Activated CD8-positive, alpha-beta memory T cell treated with anti-CD3 and anti-CD28 coated beads, Interleukin-2, amount 50 U/mL, for 24 hours (primary cell): ENCODE results near the gene ZMYND8.

Experiments
- DNase-seq: peaks from one replicate; pipeline ENCODE4 v3.0.0-alpha.2; 2020; ENCODE audit errors: extremely low read depth

Gene ZMYND8

DNA sequence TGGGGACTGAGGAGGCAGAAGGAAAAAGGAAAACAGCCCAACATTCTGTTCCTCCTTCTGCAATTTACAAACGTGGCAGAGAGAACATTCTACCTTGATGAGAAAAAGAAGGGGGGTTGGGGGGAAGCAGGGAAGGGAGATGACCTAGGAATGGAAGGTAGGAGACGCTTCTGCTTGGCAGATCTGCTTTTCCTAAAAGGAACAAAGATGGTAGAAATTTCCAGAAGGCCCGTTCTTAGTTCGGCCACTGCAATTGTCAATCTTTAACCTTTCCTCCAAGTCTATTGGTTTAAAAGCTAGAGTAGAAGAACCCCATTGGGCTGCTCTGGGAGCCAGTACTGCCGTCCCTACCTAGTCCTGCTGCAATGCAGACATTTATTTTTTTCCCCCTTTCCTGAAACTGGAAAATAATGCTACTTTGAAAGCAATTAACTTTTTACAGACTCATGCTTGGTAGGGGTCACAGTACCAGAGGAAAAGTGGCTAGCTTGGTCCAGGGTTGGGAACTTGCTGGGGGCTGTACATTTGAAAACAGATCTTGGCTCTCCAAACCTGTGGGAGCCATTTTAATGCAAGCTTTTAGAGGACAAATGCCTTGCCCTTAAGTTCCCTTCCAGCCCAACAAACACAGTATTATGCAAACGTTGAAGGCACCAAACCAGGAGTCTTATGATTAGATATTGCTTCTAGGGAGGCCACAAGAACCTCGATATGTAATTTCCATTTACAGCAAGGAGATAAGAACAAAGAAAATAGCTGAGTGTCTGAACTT lies 2.6 kb downstream of the ZMYND8 start:
- DNase-seq: no peak

DNA sequence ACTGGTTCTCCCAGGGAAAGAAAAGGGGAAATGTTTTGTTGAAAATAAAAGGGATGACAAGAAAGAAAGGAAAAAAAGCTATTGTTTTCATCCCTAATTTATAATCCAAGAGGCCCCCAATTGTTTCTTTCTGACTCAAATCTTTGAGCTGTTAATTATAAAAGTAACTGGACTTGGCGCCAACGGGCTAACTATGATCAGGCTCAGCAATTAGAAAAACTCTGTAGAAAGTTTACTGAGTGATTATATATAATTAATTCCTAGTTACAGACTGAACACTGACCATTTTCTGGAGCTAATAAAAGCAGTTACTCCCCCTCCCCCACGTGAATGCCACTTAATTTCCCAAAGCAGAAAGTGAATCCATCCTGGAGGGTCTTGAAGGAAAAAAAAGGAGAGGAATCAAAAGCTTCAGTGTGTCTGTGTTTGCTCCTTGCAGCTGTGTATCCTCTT lies 3.2 kb downstream of the ZMYND8 start:
- DNase-seq: no peak

DNA sequence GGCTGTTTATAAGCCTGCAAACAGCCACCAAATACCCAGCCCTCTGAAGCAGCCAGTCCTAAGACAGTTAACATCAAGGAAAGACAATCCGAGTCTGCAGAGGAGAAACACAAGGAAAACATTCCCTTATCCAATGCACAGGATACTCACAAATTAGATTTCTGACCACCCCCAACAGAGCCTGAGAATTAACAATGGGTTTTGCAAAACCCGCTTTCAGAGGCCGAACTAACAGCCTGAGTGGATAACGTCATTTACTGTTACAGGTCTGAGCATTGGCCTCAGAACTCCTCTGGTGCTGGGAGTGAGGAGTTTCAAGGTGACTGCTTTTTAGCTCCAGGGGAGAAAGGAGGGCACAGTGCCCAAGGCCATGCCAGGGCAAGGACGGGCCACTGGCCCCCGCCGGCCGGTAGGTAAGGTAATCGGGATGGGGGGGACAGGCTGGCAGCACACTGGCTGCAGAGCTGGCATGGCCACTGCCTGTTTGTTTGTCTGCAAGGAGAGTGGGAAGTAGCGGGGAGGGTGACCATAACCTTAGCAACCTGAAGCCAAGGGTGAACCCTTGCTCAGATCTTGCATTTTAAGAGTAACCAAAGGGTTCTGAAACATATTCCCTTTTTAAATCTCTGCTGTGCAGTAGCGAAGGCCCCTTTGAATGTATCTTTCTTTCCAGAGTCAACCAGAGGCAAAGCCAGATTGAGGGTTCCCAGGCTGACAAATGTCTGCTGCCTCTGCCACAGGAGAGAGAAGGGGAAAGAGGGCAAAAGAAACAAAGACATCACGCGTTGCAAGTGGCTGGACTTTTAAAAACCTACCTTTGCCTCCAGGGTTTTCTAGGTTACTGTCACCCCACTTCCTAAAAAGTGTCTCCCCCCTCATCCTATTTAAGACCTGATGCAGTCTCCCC lies 3.9 kb downstream of the ZMYND8 start:
- no peak for DNase-seq

DNA sequence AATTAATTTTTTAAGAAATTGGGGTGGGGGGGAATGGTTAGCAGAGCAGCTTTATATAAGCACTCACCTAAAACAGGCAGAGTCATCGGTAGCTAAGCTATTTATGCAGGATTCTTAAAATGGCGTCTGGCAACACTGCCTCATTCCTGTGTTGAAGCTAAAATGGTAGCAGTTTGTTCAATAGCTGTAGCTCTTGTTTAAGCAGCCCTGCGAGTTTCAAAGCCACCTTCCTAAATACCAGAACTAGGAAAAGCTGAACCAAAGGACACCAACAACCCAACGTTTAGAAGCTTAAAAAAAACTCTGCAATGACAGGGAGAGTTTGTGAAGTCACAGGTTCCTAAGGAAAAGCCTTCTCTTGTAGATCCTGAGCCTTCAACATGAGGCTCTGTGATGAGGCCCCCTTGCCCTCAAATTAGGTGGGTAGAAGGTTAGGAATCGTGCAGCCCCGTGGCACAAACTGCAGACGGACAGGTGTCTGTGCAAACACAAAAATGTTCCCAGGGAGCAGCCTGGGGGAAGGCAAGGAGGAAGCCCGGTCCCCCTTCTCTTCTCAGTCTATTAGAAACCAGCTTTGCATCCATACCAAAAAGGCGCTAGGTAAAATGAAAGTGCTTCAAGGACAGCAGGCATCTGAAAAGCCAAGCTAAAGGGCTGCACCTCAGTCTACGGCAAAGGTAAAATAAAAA lies 4.7 kb downstream of the ZMYND8 start:
- no peak for DNase-seq

DNA sequence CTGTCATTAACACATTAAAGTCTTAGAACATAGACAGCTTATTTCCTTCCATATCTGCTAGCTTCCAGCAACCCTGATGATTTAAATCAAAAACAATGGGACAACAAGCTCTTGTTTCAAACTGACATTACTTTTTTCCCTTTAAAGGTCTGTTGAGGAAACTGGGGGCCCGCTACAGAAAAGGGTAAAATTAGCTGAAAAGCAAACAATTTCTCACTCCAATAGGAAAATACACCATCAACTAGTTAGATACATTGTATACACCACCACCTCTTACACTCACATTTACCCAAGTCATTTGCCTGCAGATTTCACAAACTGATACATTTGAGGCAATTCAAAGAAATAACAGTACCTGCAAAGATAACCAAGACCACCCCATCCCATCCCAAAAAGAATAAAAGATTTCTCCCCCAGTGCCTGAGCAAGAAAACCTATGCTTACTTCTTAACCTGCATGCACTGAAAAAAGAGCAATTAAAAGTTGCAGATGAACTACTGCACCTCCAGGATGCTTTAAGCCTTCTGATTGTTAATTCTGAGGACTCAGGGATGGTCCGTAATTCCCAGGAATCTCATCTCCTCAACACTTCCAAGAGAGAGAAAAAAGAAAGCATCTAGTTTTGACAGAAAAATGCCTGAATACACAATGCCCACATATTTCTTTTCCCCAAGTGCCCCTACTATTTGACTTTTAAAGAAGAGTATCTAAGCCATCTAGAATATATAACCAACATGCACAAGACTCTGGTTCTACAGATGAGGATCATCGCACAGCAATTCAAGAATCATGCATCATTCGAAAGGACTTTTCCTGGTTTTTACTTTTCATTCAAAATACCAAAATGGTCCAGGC lies 5.6 kb downstream of the ZMYND8 start:
- DNase-seq: no peak

DNA sequence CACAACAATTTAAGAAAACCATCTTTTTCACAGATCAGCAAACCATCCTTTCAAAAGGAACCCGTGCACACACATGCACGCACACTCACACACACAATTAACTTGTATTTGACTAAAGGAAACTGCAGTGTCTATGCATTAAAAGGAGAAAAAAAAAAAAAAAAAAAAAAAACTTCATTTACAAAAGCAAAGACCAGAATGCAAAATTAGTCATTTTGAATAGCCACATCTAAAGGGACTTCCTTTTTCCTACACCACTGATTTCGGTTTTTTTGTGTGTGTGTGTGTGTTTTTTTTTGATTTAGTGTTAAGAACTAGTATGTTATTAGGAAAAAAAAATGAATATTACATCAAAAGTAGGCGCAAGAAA lies 6.3 kb downstream of the ZMYND8 start:
- DNase-seq: no peak

DNA sequence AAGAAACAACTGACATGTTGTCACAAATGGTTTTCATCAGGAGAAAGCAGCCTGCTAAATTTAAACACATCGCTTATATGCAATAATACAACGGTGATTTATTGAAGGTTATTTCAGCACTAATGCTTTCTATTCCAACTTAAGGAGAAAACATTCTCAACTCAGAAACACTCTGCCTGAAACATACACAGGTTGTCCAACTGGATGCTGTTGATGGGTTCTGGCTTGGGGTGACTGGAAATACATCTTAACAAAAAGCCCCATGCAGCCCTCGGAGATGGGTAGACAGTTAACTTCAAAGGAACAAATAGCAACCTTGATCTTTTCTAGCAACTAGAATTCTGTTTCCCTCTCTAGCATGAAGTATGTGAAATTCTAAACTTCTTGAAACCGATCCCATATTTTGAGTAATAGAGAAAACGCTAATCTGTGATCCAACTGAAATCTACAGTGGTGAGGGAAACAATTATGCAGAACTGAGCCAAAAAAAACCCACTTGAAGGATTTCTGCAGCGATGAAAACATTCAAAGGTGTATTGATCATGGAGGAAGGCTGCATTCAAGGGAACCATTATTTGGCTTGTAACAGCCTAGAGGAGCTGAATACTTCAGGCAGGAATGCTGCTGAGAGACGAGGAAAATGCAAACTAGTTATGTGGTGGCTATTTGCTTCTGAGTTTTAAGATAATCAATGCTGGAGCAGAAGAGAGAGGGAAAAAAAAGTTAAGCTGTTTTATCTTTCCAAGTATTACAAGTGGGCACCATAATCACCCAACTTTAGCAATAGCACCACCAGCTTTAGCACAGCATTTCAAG lies 6.9 kb downstream of the ZMYND8 start:
- DNase-seq: no peak

DNA sequence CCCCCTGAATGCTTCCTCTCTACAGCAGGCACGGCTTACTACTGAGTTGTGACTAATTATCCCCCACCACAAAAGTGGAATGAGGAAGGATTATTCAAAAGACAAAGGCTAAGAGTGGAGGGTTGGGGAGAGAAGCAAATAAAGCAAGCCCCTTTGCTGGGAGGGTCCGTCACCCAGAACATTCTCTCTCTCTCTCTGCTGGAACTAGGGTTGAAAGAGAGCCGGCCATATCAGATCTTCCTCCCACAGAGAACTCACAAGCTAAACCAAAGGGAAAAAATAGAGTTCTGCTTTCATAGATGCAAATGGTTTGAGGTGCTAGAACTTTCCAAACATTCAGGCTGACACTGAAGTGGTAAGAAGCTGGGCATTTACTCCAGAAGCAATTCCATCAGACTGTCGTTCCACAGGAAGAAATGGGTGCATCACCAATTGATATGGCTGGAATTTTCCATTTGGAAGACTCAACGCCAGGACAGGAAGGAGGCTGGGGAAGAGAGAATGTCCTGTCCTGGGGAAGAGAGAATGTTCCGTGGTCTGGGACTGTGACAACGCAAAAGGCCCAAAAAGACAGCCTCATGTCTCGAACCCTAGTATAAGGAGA lies 7.9 kb downstream of the ZMYND8 start:
- no peak for DNase-seq

DNA sequence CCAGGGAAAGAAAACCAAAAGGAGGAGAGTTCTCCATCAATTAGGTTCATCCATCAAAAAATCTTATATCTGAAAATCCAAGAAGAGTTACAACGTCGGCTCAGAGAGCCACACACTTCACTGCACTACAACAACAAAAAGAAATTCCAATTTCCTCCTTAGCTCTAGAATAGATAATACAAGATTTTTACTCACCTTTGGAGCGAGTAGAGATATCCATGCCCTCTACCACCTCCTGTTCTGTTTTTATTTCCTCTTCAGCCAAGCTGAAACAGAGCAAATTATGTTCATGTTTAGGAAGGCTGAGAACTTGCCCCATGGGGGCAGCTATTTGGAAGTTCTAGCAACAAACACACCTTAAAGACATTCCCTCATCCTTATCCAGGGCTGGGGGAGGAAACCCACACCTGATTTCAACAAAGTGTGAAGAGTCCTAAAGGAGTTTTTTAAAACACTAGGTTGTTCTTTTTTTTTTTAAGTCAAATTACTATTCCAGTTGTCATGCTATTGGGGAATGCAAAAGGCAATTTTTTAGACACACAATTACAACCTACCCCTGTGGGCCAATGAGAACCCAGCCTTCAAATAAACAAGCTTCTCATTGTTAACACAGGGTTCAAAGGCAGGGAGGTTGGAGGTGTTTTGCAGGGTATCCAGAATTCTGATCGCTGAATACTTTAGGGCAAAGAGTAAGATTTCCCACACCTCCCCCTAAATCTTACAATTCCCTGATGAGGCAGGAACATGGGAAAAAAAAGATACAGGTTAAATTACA lies 8.7 kb downstream of the ZMYND8 start:
- DNase-seq: no peak

DNA sequence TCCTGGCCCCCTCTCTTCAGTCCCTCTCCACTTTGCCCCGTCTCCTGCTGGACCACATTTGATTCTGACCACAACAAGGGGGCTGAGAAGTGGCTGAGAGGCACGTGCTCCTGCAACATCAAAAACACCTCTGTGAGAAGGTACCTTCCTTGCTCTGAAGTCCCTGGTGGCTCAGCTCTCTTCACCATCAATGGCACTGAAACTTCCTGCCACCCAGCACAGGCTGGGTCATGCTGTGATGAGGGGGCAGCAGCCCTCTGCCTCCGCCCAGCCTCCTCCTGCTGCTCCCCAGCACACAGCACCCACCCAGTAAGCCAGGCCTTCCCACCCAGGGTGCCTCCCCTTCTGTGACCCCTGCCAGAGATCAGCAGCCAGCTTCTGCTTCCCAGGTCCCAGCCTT lies 10.3 kb downstream of the ZMYND8 start:
- no peak for DNase-seq

DNA sequence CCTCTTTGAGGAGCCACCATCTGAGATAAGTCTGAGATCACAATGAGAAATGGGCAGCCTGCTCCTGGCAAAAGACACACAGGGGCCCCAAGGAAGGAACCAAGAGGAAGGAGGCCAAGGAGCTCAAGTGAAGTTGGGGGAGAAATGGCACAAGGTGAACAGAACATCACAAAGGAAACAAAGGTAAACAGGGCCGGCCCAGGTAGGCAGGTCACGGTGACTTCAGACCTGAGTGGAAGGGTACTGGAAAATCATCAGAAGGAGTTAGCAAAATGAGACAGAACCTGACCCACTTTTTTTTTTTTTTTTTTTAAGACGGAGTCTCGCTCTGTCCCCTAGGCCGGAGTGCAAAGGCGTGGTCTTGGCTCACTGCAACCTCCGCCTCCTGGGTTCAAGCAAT lies 11.3 kb downstream of the ZMYND8 start:
- no peak for DNase-seq

DNA sequence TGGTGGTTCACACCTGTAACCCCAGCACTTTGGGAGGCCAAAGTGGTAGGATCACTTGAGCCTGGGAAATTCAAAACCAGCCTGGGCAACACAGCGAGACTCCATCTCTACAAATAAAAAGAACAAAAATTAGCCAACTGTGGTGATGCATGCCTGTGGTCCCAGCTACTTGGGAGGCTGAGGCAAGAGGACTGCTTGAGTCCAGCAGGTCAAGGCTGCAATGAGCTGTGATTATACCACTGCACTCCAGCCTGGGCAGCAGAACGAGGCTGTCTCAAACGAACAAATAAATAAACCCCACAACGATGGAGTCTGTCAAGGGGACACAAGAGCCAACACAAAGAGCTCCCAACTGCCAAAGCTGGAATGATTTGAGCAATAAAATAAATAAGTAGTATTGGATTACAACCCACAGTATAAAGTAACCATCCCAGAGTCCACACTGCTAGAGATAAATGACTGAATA lies 13.5 kb downstream of the ZMYND8 start:
- no peak for DNase-seq

DNA sequence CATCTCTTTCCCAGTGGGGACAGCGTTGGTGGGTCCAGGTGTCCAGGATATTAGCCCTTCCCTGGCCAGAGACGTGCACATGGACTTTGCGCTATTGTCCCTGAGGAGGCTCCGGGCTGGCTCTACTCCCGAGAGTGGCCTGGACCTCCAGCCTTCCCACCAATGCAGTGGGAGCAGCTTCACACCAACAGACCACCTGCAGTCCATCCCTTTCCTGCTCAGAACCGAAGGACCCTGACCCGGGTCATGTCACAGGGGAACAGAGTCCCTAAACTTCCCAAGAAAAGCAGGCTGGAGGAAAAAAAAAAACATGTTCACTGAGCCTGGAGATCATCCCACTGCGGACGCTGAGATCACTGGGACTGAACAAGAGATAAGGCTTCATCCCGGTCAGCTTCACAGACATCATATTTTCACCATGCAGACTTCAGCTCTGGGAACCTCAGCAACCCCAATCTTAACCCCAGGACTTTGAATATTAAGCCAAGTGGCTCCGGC lies 18.3 kb downstream of the ZMYND8 start:
- no peak for DNase-seq

DNA sequence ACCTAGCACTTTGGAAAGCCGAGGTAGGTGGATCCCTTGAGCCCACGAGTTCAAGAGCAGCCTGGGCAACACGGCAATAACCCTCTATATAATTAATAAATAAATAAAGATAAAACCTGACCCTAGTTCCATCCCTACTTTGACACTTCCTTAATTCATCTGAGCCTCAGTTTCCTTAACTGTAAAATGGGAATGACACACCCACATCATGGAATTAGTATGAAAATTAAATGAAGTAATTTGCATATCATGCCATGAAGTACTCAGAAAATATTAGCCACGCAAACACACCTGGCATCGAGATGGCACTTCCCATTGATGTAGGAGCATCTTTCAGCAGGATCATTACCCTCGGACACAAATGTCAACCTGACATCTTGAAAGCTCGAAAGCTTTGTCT lies 19.1 kb downstream of the ZMYND8 start:
- DNase-seq: no peak

DNA sequence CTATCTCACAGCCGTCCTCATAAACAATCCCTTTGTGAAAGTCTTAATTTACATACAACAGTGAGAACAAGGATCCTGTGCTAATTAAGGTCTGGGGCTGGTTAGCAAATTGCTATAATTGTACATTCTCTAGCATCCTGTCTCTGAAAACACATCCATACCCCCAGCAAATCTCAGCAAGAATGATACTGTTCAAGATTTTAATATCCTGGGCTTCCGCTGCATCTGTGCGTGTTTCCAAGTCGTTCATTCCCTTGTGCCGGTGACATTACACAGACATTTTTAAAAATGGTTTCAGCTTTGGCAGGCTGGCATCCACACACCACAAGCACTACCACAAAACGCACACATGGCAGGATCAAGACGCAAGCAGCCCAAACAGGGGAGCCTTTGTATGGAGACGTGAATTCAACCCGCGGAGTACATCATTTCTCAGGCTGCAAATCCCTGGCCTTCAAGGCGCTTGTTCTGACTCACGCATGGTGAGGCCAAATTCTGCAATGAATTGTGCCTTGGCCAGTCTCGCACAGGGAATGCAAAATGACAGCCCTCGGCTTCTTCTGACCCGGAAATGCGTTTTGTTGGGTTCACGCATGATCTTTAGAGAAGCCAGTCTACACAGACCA lies 20.3 kb downstream of the ZMYND8 start:
- no peak for DNase-seq

DNA sequence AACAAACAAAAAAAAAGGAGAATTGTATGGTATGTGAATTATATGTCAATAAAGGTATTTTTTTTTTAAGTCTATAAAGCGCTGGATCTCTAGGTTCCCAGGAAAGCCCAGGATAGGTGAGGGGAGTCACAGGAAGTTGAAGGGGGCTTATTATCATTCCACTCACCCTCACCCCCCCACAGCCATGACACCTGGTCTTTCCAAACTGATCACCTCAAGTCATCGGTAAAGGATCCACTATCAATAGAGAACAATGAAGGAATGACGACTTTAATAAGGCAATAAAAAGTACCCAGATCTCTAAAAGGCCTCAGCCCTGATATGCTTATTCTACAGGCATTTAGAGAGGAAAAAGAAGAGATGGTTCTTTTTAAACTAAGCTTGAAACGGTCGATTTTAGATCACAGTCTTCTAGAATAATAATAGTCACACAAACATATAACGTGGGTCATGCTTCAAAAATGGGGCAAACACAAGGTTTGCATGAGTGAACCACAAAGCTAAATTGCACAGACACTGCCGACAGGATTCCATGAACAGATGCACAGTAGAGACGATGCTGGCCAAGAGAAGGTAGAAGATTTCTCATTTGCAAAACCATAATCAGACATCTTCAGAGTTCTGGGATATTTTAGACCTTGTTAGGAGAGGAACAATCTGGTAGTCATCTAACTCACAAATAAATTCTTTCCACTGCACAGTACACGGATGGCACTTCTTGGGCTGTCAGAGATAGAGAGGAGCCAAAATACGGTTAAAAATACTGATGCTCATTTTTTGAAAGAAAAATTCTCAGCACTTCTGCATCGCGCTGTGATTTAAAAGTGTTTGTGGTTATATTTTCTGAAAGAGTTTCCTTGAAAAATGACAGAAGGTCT lies 21.0 kb downstream of the ZMYND8 start:
- no peak for DNase-seq

DNA sequence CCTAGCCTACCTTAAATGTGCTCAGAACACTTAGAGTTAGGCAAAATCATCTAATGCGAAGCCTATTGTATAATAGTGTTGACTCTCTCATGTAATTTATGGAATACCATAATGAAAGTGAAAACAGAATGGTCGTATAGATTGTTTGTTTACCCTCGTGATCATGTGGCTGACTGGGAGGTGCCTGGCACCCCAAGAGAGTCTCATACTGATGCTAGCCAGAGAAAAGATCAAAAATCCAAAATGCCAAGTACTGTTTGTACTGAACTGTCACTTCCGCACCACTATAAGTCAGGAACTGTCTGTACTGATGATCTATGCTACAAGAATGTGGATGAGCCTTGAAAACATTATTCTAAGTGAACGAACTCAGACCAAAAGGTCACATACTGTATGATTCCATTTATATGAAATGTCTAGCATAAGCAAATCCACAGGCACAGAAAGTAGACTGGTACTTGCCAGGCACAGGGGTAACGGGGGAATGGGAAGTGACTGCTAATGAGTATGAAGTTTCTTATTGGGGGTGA lies 22.4 kb downstream of the ZMYND8 start:
- DNase-seq: no peak
